ENCODE data around the gene BAG3.
A peak's percentile ranks its signal among the peaks of the same experiment; 100 is the strongest.

BAG3 gene

GRCh38 chr10:119625570-119626280 lies 25.5 kb upstream of the BAG3 start:
- peak; percentile 69 for ATAC-seq
- Mint-ChIP-seq H3K4me1 (peaks cover 4% of the 10 kb centered on the region), H3K4me3 (no peak overlapping the region), H3K27me3 (no peaks in the 10 kb centered on the region), H3K9me3 (no peaks in the 10 kb centered on the region), H3K27ac (no peak overlapping the region)
- no peak for DNase-seq

GRCh38 chr10:119630300-119630699 lies 20.9 kb upstream of the BAG3 start:
- ATAC-seq: no peak
- no peak overlapping the region for H3K4me3 Mint-ChIP-seq

DNA sequence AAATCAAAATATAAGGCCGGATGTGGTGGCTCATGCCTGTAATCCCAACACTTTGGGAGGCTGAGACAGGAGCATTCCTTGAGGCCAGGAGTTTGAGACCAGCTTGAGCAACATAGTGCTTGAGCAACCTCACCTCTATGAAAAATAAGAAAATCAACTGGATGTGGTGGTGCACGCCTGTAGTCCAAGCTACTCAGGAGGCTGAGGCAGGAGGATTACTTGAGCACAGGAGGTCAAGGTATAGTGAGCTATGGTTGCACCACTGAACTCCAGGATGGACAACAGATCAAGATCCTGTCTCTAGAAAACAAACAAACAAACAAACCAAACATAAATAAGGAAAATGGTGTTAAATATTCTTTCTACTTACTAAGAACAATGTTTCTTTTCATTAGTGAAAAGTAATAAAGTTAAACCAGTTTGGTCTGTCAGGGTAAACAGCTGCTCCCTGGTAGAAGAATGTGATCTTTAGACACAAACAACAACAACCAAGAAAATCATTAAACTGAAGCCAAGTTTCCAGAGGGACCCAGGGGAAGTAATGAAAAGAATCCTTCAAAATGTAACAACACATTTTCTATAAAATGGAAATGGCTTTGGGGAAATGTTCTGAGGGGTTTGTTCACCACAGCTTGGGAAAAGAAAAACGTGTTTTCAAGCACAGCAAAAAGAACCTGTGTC lies 17.5 kb upstream of the BAG3 start:
- H3K4me1 Mint-ChIP-seq: no peaks in the 10 kb centered on the region
- ATAC-seq (no peak), DNase-seq (no peak)
- H3K27me3 Mint-ChIP-seq: no peaks in the 10 kb centered on the region
- no peaks in the 10 kb centered on the region for H3K9me3 Mint-ChIP-seq
- H3K27ac Mint-ChIP-seq: no peak overlapping the region
- no peak overlapping the region for H3K4me3 Mint-ChIP-seq

More at GRCh38 chr10:119630300-119630699, 20.9 kb upstream of the BAG3 start:
- H3K4me1 Mint-ChIP-seq: no peaks in the 10 kb centered on the region
- no peaks in the 10 kb centered on the region for H3K9me3 Mint-ChIP-seq
- H3K27ac Mint-ChIP-seq: no peak overlapping the region
- DNase-seq: no peak
- H3K27me3 Mint-ChIP-seq: no peaks in the 10 kb centered on the region

DNA sequence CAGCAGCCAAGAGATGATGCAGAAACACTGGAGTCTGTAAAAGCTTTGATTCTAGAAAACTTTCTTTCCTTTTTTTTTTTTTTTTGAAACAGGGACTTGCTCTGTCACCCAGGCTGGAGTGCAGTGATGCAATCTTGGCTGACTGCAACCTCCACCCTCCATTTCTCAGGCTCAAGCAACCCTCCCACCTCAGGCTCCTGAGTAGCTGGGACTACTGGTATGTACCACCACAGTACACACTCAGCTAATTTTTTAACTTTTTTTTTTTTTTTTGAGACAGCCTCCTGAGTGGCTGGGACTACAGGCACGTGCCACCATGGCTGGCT lies 17.0 kb upstream of the BAG3 start:
- no peaks in the 10 kb centered on the region for H3K27me3 Mint-ChIP-seq
- H3K4me1 Mint-ChIP-seq: no peaks in the 10 kb centered on the region
- DNase-seq (no peak), ATAC-seq (no peak)
- H3K27ac Mint-ChIP-seq: no peak overlapping the region
- no peak overlapping the region for H3K4me3 Mint-ChIP-seq
- H3K9me3 Mint-ChIP-seq: no peaks in the 10 kb centered on the region

DNA sequence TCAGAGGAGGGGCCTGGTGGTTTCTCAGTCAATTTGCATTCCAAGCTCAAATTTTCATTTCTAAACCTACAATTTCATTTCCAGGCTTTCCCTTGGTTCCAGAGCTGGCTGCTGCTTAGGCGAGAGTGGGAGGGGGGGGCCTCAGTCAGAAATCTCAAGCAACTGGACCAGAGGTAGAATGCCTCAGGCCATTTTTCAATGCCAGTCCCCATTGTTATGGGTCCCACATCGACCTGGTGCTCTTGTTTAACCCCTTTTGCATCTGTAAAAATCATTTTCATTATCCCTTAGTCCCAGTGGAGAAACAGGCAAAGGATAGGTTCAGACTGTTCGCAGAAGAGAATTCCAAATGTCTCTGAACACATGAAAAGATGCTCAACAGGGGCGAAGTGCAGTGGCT lies 13.5 kb upstream of the BAG3 start:
- Mint-ChIP-seq H3K4me1 (peaks cover 5% of the 10 kb centered on the region), H3K27ac (no peak overlapping the region), H3K9me3 (no peaks in the 10 kb centered on the region), H3K4me3 (no peak overlapping the region), H3K27me3 (no peaks in the 10 kb centered on the region)
- no peak for ATAC-seq
- no peak for DNase-seq

DNA sequence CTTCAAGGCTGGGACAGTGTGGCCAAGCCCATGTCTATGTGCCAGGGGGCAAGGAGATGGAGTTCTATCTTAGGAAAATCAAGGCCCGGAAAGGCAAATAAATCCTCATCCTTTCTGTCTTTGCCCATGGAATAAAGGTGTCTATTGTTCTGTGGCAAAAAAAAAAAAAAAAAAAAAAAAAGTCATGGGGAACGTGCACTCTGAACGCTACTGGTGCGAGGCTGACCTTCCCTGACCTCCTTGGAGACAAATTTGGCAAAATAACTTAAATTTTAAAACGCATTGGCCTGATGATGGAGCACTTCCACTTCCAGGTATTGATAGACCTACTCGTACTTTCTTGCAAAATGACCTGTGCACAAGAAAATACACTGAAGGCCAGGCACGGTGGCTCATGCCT lies 12.2 kb upstream of the BAG3 start:
- H3K4me1 Mint-ChIP-seq: peaks cover 8% of the 10 kb centered on the region
- no peak for ATAC-seq
- H3K9me3 Mint-ChIP-seq: no peaks in the 10 kb centered on the region
- H3K27me3 Mint-ChIP-seq: no peaks in the 10 kb centered on the region
- H3K4me3 Mint-ChIP-seq: no peak overlapping the region
- no peak for DNase-seq
- H3K27ac Mint-ChIP-seq: no peak overlapping the region

DNA sequence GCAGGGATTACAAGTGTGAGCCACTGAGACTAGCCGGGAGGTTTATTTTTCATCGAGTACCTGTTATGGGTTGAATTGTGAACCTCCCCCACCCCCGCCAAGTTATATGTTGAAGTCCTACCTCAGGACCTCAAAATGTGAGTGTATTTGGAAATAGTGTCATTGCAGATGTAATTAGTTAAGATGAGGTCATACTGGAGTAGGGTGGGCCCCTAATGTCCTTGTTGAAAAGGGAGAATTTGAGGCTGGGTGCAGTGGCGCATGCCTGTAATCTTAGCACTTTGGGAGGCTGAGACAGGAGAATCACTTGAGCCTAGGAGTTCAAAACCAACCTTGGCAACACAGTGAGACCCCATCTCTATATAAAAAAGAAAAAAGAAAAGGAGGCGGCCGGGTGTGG lies 10.8 kb upstream of the BAG3 start:
- no peak overlapping the region for H3K27ac Mint-ChIP-seq
- H3K4me3 Mint-ChIP-seq: no peak overlapping the region
- DNase-seq: no peak
- no peaks in the 10 kb centered on the region for H3K27me3 Mint-ChIP-seq
- H3K4me1 Mint-ChIP-seq: peaks cover 8% of the 10 kb centered on the region
- no peaks in the 10 kb centered on the region for H3K9me3 Mint-ChIP-seq
- ATAC-seq: no peak

DNA sequence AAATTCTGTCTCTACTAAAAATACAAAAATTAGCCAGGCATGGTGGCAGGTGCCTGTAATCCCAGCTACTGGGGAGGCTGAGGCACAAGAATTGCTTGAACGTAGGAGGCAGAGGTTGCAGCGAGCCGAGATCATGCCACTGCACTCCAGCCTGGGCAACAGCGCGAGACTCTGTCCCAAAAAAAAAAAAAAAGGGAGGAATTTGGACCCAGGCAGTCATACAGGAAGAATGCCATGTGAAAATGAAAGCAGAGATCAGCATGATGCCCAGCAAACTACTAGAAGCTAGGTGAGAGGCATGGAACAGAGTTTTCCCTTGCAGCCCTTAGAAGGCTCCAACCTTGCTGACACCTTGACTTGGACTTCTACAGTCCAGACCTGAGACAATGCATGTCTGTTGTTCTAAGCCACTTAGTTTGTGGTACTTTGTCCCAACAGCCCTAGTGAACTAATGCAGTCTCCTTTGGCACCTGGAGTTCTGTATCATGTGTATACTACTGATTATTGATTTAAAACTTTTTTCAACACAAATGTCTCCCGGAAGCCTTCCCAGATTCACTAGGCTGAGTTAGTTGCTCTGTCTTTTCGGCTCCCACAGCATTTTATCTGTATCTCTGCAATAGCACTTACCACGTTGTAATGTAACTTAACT lies 10.2 kb upstream of the BAG3 start:
- ATAC-seq: no peak
- H3K4me3 Mint-ChIP-seq: no peak overlapping the region
- no peaks in the 10 kb centered on the region for H3K27me3 Mint-ChIP-seq

DNA sequence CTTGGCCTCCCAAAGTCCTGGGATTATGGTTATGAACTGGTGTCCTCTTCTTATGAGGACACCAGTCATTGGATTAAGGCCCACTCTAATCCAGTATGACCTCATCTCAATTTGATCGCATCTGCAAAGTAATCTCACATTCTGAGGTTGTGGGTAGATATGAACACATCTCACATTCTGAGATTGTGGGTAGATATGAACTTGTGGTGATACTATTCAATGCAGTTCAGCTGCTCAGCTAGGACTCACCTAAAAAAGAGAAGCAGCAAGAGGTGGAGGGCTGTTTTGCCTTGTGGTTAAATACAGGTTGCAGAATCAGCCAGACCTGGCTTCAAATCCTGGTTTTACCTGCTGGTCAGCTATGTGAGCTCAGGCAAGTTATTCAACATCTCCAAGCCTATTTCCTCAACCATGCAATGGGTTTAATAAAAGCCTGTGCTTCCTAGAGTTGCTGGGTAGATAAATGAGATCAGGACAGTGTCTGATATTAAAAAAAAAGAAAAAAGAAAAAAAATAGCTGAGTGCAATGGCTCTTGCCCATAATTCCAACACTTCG lies 8.5 kb upstream of the BAG3 start:
- H3K9me3 Mint-ChIP-seq: peaks cover 0 to 6% of the 10 kb centered on the region in 2 donors
- no peak overlapping the region for H3K4me3 Mint-ChIP-seq
- H3K27ac Mint-ChIP-seq: no peak overlapping the region
- no peak for DNase-seq
- H3K4me1 Mint-ChIP-seq: peaks cover 8% of the 10 kb centered on the region
- peak; percentile 68 for ATAC-seq
- no peaks in the 10 kb centered on the region for H3K27me3 Mint-ChIP-seq

More for the DNA sequence above, 10.2 kb upstream of the BAG3 start:
- no peak for DNase-seq
- H3K27ac Mint-ChIP-seq: no peak overlapping the region
- H3K4me1 Mint-ChIP-seq: peaks cover 8% of the 10 kb centered on the region
- H3K9me3 Mint-ChIP-seq: peaks cover 0 to 3% of the 10 kb centered on the region in 2 donors

DNA sequence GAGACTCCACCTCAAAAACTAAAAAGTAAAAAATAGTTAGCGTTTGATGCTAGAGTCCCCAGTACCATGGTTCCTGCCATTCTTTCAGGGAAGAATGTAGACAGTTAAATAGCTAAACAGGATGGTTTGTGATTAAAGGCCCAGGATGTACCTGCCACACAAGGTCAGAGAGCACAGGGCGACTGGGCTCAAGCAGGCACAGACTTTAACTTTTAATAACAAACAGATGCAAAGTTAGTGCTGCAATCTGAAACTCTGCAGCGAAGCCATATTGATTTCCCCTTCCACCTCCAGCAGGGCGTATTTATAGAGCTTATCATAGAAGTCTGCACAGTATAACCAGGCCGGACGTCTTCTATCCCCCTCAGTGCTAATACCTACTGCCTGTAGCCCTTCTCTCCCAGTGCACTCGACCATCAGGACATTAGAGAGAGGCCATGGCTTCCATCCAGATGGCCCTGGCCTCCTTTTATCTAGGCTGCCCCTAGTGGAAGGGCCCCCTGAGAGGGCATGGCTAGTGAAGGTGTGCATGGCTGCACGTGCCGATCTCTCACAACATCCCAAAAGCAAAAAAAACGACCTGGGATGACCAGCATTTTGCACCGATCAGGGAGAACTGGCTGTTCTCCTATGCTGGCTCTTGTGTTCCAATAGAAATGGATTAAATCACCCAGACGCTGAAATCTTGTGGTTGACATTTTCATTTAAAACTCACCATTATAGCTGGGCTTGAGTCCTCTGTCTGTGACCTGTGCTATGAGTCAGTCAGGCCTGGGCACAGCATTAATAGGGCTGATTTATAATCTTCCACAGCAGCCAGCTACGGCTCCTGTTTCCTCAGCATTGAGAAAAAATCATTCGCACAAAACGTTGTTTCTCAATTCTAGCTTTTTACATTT lies 7.6 kb upstream of the BAG3 start:
- peaks cover 8% of the 10 kb centered on the region for H3K4me1 Mint-ChIP-seq
- ATAC-seq: no peak
- H3K9me3 Mint-ChIP-seq: peaks cover 0 to 6% of the 10 kb centered on the region in 2 donors
- H3K4me3 Mint-ChIP-seq: no peak overlapping the region
- DNase-seq: no peak
- no peak overlapping the region for H3K27ac Mint-ChIP-seq
- H3K27me3 Mint-ChIP-seq: no peaks in the 10 kb centered on the region

DNA sequence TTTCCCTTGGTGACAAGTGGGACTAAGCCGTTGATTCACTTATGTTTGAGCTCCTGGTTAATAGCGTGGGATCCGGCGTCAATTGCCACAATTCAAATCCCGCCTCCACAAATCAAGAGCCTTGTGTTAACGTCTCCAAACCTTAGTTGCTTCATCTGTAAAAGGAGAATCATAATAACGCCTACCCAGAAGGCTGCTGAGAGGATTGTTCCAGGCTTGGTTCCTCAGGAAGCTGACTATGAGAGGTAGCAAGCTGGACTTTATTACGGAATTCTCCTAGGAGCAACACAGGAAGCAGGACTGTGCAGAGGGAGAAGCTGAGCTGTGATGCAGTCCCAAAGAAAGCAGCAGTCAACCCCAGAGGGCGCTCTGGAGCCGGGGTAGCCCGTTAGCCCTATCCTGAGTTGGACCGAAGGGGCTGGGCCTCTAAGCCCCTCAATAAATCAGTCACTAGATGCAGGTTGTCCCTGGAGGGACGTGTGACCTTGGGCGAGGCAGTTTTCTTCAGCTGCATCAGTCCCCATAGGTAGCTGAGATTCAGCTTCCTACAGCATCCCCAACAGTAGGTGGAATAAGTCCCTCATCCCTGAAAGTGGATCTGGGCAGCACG lies 6.9 kb upstream of the BAG3 start:
- H3K9me3 Mint-ChIP-seq: peaks cover 0 to 6% of the 10 kb centered on the region in 2 donors
- ATAC-seq: no peak
- H3K4me1 Mint-ChIP-seq: peaks cover 8% of the 10 kb centered on the region
- no peak overlapping the region for H3K4me3 Mint-ChIP-seq
- no peak overlapping the region for H3K27ac Mint-ChIP-seq
- DNase-seq: no peak
- no peaks in the 10 kb centered on the region for H3K27me3 Mint-ChIP-seq

GRCh38 chr10:119644994-119645393 lies 6.2 kb upstream of the BAG3 start:
- ATAC-seq: no peak
- Mint-ChIP-seq H3K4me1 (peaks cover 8% of the 10 kb centered on the region), H3K9me3 (peaks cover 0 to 6% of the 10 kb centered on the region in 2 donors), H3K27ac (no peak overlapping the region), H3K27me3 (no peaks in the 10 kb centered on the region), H3K4me3 (no peak overlapping the region)
- DNase-seq: no peak

DNA sequence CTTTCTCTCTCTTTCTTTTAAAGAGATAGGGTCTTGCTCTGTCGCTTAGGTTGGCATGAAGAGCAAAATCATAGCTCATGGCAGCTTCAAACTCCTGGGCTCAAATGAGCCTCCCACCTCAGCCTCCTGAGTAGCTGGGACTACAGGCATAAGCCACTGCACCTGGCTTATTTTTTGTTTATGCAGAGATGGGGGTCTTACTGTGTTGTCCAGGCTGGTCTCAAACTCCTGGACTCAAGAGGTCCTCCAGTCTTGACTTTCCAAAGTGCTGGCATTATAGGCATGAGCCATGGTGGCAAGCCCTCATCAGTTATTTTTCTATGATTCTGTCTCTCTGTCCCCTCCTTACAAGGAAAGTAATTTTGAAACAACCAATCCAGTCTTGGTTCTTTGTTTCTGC lies 1.1 kb upstream of the BAG3 start:
- ATAC-seq: no peak
- DNase-seq: no peak
- Mint-ChIP-seq H3K4me1 (peaks cover 35% of the 10 kb centered on the region), H3K4me3 (peak overlapping the region; percentile 97 to 99), H3K9me3 (peaks cover 0 to 6% of the 10 kb centered on the region in 2 donors), H3K27me3 (no peaks in the 10 kb centered on the region), H3K27ac (peak overlapping the region in 1 of 2 donors; percentile 98)

- DNase-seq (peak; percentile 35 to 41), ATAC-seq (peak; percentile 45)
- H3K27me3 Mint-ChIP-seq: no peaks in the 10 kb centered on the region
- H3K9me3 Mint-ChIP-seq: no peaks in the 10 kb centered on the region
- peak overlapping the region; percentile 89 to 96 for H3K27ac Mint-ChIP-seq
- peaks cover 52% of the 10 kb centered on the region for H3K4me1 Mint-ChIP-seq
- peak overlapping the region; percentile 89 to 93 for H3K4me3 Mint-ChIP-seq
These were observed 557 bp downstream of the BAG3 start for GRCh38 chr10:119651514-119652360.
